ENCODE data around the gene AHCY. TPM values are rescaled to one million over a fixed set of nuclear protein-coding genes. Genes with fewer than 3 reads are reported as not detected.
A peak's percentile ranks its signal among the peaks of the same experiment; 100 is the strongest.
"Not testable (repeated sequence)": the region's sequence is repeated elsewhere in the genome, so short reads cannot be mapped to it uniquely, and the experiment has no call there.

AHCY gene
- total RNA-seq, 1 experiment from 2014 or later: 350 TPM

- H3K4me2 ChIP-seq (ENCODE audit: low read length); H3K27me3 ChIP-seq (ENCODE audit: insufficient read depth, low read length); intact Hi-C loops (cut with micrococcal nuclease); BruUV-seq (replicated peaks); POLR2A ChIA-PET; H3K9me3 ChIP-seq (ENCODE audit: control insufficient read depth in 1 of 2, insufficient read depth in 1 of 2, low read depth in 1 of 2, low read length in 2 of 2); H3K27ac ChIP-seq (ENCODE audit: low read depth, low read length); H3K79me2 ChIP-seq (ENCODE audit: insufficient read depth, low read length); CTCF ChIA-PET; H3K4me3 ChIP-seq (replicated peaks in 1 of 2; ENCODE audit: low read depth in 1 of 2, low read length in 2 of 2); H3K9ac ChIP-seq (ENCODE audit: low read length); H3K36me3 ChIP-seq (ENCODE audit: control insufficient read depth in 1 of 2, insufficient read depth in 2 of 2, low read length in 2 of 2); H2AFZ ChIP-seq (ENCODE audit: low read depth, low read length, poor library complexity, severe bottlenecking); RAD21 ChIA-PET (ENCODE audit: low non-redundant PET in 1 of 2, low total read pairs in 2 of 2, uncharacterized antibody in 2 of 2, unreplicated experiment in 2 of 2); H4K20me1 ChIP-seq (ENCODE audit: insufficient read depth); ATAC-seq; DNase-seq (ENCODE audit: low read depth, low spot score); H3K9me2 ChIP-seq (ENCODE audit: insufficient read depth): not testable (repeated sequence)
- H3K4me1 ChIP-seq (ENCODE audit: control insufficient read depth in 1 of 2, insufficient read depth in 2 of 2, low read length in 2 of 2): peaks cover 17 to 30% of the 10 kb centered on the region in 2 experiments
These were observed 27.8 kb upstream of the AHCY start for GRCh38 chr20:34330861-34331544.

- H3K4me2 ChIP-seq (ENCODE audit: low read length): no peak overlapping the region
- ATAC-seq (no peak), DNase-seq (ENCODE audit: low read depth, low spot score) (no peak)
- H3K9ac ChIP-seq (ENCODE audit: low read length): no peak overlapping the region
- H3K9me3 ChIP-seq (ENCODE audit: control insufficient read depth in 1 of 2, insufficient read depth in 1 of 2, low read depth in 1 of 2, low read length in 2 of 2): no peaks in the 10 kb centered on the region
- H3K9me2 ChIP-seq (ENCODE audit: insufficient read depth): no peaks in the 10 kb centered on the region
- no peak for TF ChIP-seq CEBPB (IDR thresholded peaks at IDR 0.05; ENCODE audit: low read depth)
- TF ChIP-seq POLR2A (IDR thresholded peaks at IDR 0.05; ENCODE audit: borderline replicate concordance, extremely low read depth, insufficient read depth, insufficient read length): no peak
- no peak for TF ChIP-seq FOSL1 (IDR thresholded peaks at IDR 0.05; ENCODE audit: low read depth)
- no peak for TF ChIP-seq RAD21 (IDR thresholded peaks at IDR 0.05; ENCODE audit: low read depth)
- TF ChIP-seq REST (IDR thresholded peaks at IDR 0.05; ENCODE audit: low read depth): no peak
- no peak for TF ChIP-seq SIN3A (IDR thresholded peaks at IDR 0.05; ENCODE audit: low read depth)
- no peak for TF ChIP-seq ZNF274 (IDR thresholded peaks at IDR 0.05; ENCODE audit: low read depth, low read length)
- TF ChIP-seq EZH2 (IDR thresholded peaks at IDR 0.05): no peak
- no peak for TF ChIP-seq ZBTB33 (IDR thresholded peaks at IDR 0.05; ENCODE audit: extremely low read depth, insufficient replicate concordance, low read length)
- TF ChIP-seq ZFX (IDR thresholded peaks at IDR 0.05): no peak
- no peak for TF ChIP-seq EZH2phosphoT487 (IDR thresholded peaks at IDR 0.05; ENCODE audit: borderline replicate concordance)
- H2AFZ ChIP-seq (ENCODE audit: low read depth, low read length, poor library complexity, severe bottlenecking): peak overlapping the region; percentile 51
- ChIA-PET RAD21 (ENCODE audit: low non-redundant PET in 1 of 2, low total read pairs in 2 of 2, uncharacterized antibody in 2 of 2, unreplicated experiment in 2 of 2) (no interaction called here), POLR2A (no interaction called here), CTCF (interaction anchor here (1.5 kb wide), 1 partner anchor 15 kb away, joined by 3 read pairs; no protein-coding TSS in a partner anchor)
- H3K4me3 ChIP-seq (replicated peaks in 1 of 2; ENCODE audit: low read depth in 1 of 2, low read length in 2 of 2): no peak overlapping the region
- no TSS peak for BruUV-seq (replicated peaks)
- no peaks in the 10 kb centered on the region for H4K20me1 ChIP-seq (ENCODE audit: insufficient read depth)
- intact Hi-C loops (cut with micrococcal nuclease): no loop called here
- no peaks in the 10 kb centered on the region for H3K79me2 ChIP-seq (ENCODE audit: insufficient read depth, low read length)
- H3K4me1 ChIP-seq (ENCODE audit: control insufficient read depth in 1 of 2, insufficient read depth in 2 of 2, low read length in 2 of 2): peaks cover 0 to 11% of the 10 kb centered on the region in 2 experiments; a peak in 1 of 4 replicates
- no peaks in the 10 kb centered on the region for H3K27me3 ChIP-seq (ENCODE audit: insufficient read depth, low read length)
- H3K36me3 ChIP-seq (ENCODE audit: control insufficient read depth in 1 of 2, insufficient read depth in 2 of 2, low read length in 2 of 2): no peaks in the 10 kb centered on the region
- H3K27ac ChIP-seq (ENCODE audit: low read depth, low read length): no peak overlapping the region
These were observed 25.9 kb upstream of the AHCY start for GRCh38 chr20:34328928-34329677.

All from HCT116 (cell line).